H9 (cell line): ENCODE measurements around the gene CRACR2A. TPM values are rescaled to one million over a fixed set of nuclear protein-coding genes. Genes with fewer than 3 reads are reported as not detected.
A peak's percentile ranks its signal among the peaks of the same experiment; 100 is the strongest.

Experiments used
- DNase-seq: peaks from one replicate; pipeline ENCODE4 v3.0.0-alpha.2; 2017
- H2AFZ ChIP-seq: one replicate; pipeline ENCODE4 v1.6.1; 2013; ENCODE audit warnings: mild to moderate bottlenecking, low read length, control low read depth, moderate library complexity
- H2AK5ac ChIP-seq: 2 replicates; pipeline ENCODE4 v1.6.1; 2013; ENCODE audit warnings: low read length, control low read depth, mixed read lengths; ENCODE audit not compliant: insufficient read length
- H2BK120ac ChIP-seq: one replicate; pipeline ENCODE4 v1.6.1; 2013; ENCODE audit warnings: low read depth, mild to moderate bottlenecking, low read length, control low read depth, inconsistent platforms; ENCODE audit not compliant: poor library complexity, severe bottlenecking
- H2BK12ac ChIP-seq: 2 replicates; pipeline ENCODE4 v1.6.1; 2013; ENCODE audit warnings: low read length, control low read depth, mixed read lengths, low read depth; ENCODE audit not compliant: insufficient read length
- H2BK15ac ChIP-seq: 2 replicates; pipeline ENCODE4 v1.6.1; 2013; ENCODE audit warnings: low read depth, low read length, control low read depth
- H2BK20ac ChIP-seq: one replicate; pipeline ENCODE4 v1.6.1; 2013; ENCODE audit warnings: low read depth, mild to moderate bottlenecking, low read length, control low read depth, inconsistent platforms; ENCODE audit not compliant: poor library complexity, severe bottlenecking
- H2BK5ac ChIP-seq: 2 replicates; pipeline ENCODE4 v1.6.1; 2013; ENCODE audit warnings: low read length, control low read depth, mixed read lengths; ENCODE audit not compliant: insufficient read length
- H3K14ac ChIP-seq: 2 replicates; pipeline ENCODE4 v1.6.1; 2013; ENCODE audit warnings: low read length, control low read depth; ENCODE audit not compliant: insufficient read depth
- H3K18ac ChIP-seq: 2 replicates; pipeline ENCODE4 v1.6.1; 2013; ENCODE audit warnings: low read depth, mild to moderate bottlenecking, mixed read lengths, low read length, control low read depth; ENCODE audit not compliant: insufficient read length
- H3K23ac ChIP-seq: 2 replicates; pipeline ENCODE4 v1.6.1; 2013; ENCODE audit warnings: low read length, control low read depth, mixed read lengths, low read depth; ENCODE audit not compliant: insufficient read length
- H3K23me2 ChIP-seq: 2 replicates; pipeline ENCODE4 v1.6.1; 2013; ENCODE audit warnings: low read depth, mild to moderate bottlenecking, mixed read lengths, low read length, control low read depth; ENCODE audit not compliant: insufficient read length, poor library complexity, severe bottlenecking
- H3K27ac ChIP-seq: 2 replicates; pipeline ENCODE4 v1.5.1; 2013; ENCODE audit warnings: low read length, control low read depth, mixed read lengths, low read depth; ENCODE audit not compliant: insufficient read length
- H3K27me3 ChIP-seq: 2 replicates; pipeline ENCODE4 v1.6.1; 2013; ENCODE audit warnings: low read length, control low read depth, inconsistent platforms; ENCODE audit not compliant: insufficient read depth
- H3K4ac ChIP-seq: 2 replicates; pipeline ENCODE4 v1.6.1; 2013; ENCODE audit warnings: low read depth, mild to moderate bottlenecking, control low read depth, inconsistent platforms, low read length, moderate library complexity
- H3K4me1 ChIP-seq: 2 replicates; pipeline ENCODE4 v1.6.1; 2013; ENCODE audit warnings: low read length, control low read depth, inconsistent platforms; ENCODE audit not compliant: insufficient read depth
- H3K4me2 ChIP-seq: 2 replicates; pipeline ENCODE4 v1.6.1; 2013; ENCODE audit warnings: low read length, control low read depth, mixed read lengths; ENCODE audit not compliant: insufficient read length, insufficient read depth
- H3K56ac ChIP-seq: 2 replicates; pipeline ENCODE4 v1.6.1; 2013; ENCODE audit warnings: low read depth, mild to moderate bottlenecking, mixed read lengths, low read length, control low read depth; ENCODE audit not compliant: insufficient read length
- H3K79me1 ChIP-seq: 2 replicates; pipeline ENCODE4 v1.6.1; 2013; ENCODE audit warnings: low read depth, mild to moderate bottlenecking, moderate library complexity, low read length, control low read depth, inconsistent platforms; ENCODE audit not compliant: insufficient read depth, poor library complexity, severe bottlenecking
- H3K79me2 ChIP-seq: 2 replicates; pipeline ENCODE4 v1.6.1; 2013; ENCODE audit warnings: low read length, control low read depth, inconsistent platforms; ENCODE audit not compliant: insufficient read depth
- H3K9ac ChIP-seq: 2 replicates; pipeline ENCODE4 v1.6.1; 2013; ENCODE audit warnings: low read length, control low read depth, mixed read lengths; ENCODE audit not compliant: insufficient read length; ENCODE audit errors: extremely low read depth
- H3K9me3 ChIP-seq: one replicate; pipeline ENCODE4 v1.6.1; 2013; ENCODE audit warnings: low read depth, low read length, inconsistent platforms; ENCODE audit not compliant: control insufficient read depth
- H3T11ph ChIP-seq: one replicate; pipeline ENCODE4 v1.6.1; 2013; ENCODE audit warnings: mild to moderate bottlenecking, low read length, control low read depth, inconsistent platforms
- H4K20me1 ChIP-seq: one replicate; pipeline ENCODE4 v1.6.1; 2013; ENCODE audit not compliant: control insufficient read depth, insufficient read length, insufficient read depth
- H4K5ac ChIP-seq: 2 replicates; pipeline ENCODE4 v1.6.1; 2013; ENCODE audit warnings: low read depth, mild to moderate bottlenecking, mixed read lengths, low read length, control low read depth; ENCODE audit not compliant: insufficient read length
- H4K8ac ChIP-seq: replicated peaks from 2 replicates; pipeline ENCODE4 v1.6.1; 2013; ENCODE audit warnings: low read length, control low read depth, mixed read lengths, low read depth; ENCODE audit not compliant: insufficient read length
- H4K91ac ChIP-seq: 2 replicates; pipeline ENCODE4 v1.6.1; 2013; ENCODE audit warnings: low read depth, mild to moderate bottlenecking, moderate library complexity, mixed read lengths, low read length, control low read depth; ENCODE audit not compliant: insufficient read length
- H3K27ac Mint-ChIP-seq, 3 experiments: 2 replicates in 2 of 3; 3 replicates in 1 of 3; pipeline ENCODE4 v1.8.0; 2020 to 2021; ENCODE audit warnings: mixed read lengths in 3 of 3, mild to moderate bottlenecking in 1 of 3, moderate library complexity in 1 of 3
- H3K27me3 Mint-ChIP-seq: 2 replicates; pipeline ENCODE4 v1.8.0; 2021; ENCODE audit warnings: low read depth, mild to moderate bottlenecking, moderate library complexity, mixed read lengths
- H3K36me3 Mint-ChIP-seq, 3 experiments: 2 replicates in 2 of 3; 3 replicates in 1 of 3; pipeline ENCODE4 v1.8.0; 2020 to 2021; ENCODE audit warnings: low read depth in 3 of 3, mixed read lengths in 3 of 3; ENCODE audit not compliant: insufficient read depth in 1 of 3
- H3K4me1 Mint-ChIP-seq, 2 experiments: 2 replicates each; pipeline ENCODE4 v1.8.0; 2020; ENCODE audit warnings: mixed read lengths in 2 of 2
- H3K4me3 Mint-ChIP-seq, 2 experiments: 2 replicates in 1 of 2; 3 replicates in 1 of 2; pipeline ENCODE4 v1.8.0; 2020 to 2021; ENCODE audit warnings: mild to moderate bottlenecking in 2 of 2, mixed read lengths in 2 of 2, moderate library complexity in 1 of 2
- H3K9me3 Mint-ChIP-seq, 2 experiments: 2 replicates in 1 of 2; 3 replicates in 1 of 2; pipeline ENCODE4 v1.8.0; 2020; ENCODE audit warnings: mild to moderate bottlenecking in 2 of 2, mixed read lengths in 2 of 2, moderate library complexity in 1 of 2
- WGBS: extraction: QIAGEN DNeasy Blood & Tissue Kit; methylation state at CpG from one replicate; pipeline ENCODE4 v1.1.7; 2013; ENCODE audit warnings: missing lambda C conversion rate, low lambda C conversion rate, mixed read lengths; ENCODE audit not compliant: insufficient read length; ENCODE audit errors: extremely low coverage; 5-methylcytosine and 5-hydroxymethylcytosine counted together
- total RNA-seq: library from RNA; stranded (reverse); gene quantifications from 2 replicates; pipeline ENCODE4 v1.2.1, GENCODE V29; 2021
- TF ChIP-seq, protein P1 (sequence below): fragments of 200-600 bp; sonication (generic); conservative IDR thresholded peaks from 3 replicates; pipeline ENCODE4 v1.8.0; 2021; ENCODE audit warnings: antibody characterized with exemption, mild to moderate bottlenecking

The CRACR2A gene
- total RNA-seq, 1 experiment from 2014 or later, result 2.0 TPM

DNA sequence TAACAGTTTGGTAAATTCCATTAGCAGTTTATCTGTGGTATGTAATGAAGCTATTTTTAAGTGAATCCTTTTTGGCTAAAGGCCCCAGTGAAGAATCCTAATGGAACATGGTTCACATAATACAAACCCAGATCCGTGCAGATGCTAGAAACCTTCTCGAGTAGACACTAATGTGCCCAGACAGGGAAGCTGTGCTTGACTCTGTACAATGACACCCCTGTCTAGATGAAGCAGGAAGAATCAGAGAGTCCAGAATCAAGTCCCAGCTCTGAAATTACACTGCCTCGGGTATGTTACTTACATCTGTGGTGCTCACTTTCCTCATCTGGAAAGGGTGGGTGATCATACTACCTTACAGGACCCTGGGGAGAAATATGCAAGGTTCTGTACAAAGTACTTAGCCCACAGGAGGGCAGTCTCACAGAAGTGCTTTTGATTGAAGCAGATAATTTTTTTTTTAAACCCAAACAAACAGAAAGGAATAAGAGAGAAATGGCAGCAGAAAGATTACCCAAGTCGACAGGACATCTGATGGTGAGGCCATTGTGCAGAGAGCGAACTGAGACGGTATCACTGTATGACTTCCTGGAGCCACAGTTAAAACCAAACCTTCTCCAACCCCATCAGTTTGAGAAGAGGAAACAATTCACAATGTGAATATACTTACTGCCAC lies 8.5 kb downstream of the CRACR2A start:
- no peak overlapping the region for H3K4me2 ChIP-seq
- Mint-ChIP-seq H3K36me3 (peaks cover 0 to 3% (median 0%) of the 10 kb centered on the region in 3 experiments; a peak in 3 of 7 replicates), H3K9me3 (peaks cover 0 to 2% of the 10 kb centered on the region in 2 experiments; a peak in 1 of 5 replicates), H3K4me3 (no peak overlapping the region), H3K4me1 (0 out of 4 replicates have a peak, but pooled peaks cover 0 to 3% of the 10 kb centered on the region in 2 experiments), H3K27ac (no peak overlapping the region), H3K27me3 (peaks cover 7% of the 10 kb centered on the region)
- DNase-seq, result peak; percentile 14
- H2BK120ac ChIP-seq, result no peak overlapping the region
- H3K9me3 ChIP-seq, result no peaks in the 10 kb centered on the region
- no peaks in the 10 kb centered on the region for H3K79me1 ChIP-seq
- H2BK20ac ChIP-seq, result no peak overlapping the region
- no peak overlapping the region for H4K91ac ChIP-seq
- no peak overlapping the region for H2BK5ac ChIP-seq
- no peak overlapping the region for H2AK5ac ChIP-seq
- no peaks in the 10 kb centered on the region for H3K79me2 ChIP-seq
- H2BK15ac ChIP-seq, result no peak overlapping the region
- H4K20me1 ChIP-seq, result no peaks in the 10 kb centered on the region
- H3T11ph ChIP-seq, result no peak overlapping the region
- H3K56ac ChIP-seq, result no peak overlapping the region
- no peak overlapping the region for H3K9ac ChIP-seq
- no peak overlapping the region for H3K18ac ChIP-seq
- H3K14ac ChIP-seq, result no peak overlapping the region
- no peak overlapping the region for H2AFZ ChIP-seq
- no peak overlapping the region for H4K5ac ChIP-seq
- TF ChIP-seq, protein P1, sequence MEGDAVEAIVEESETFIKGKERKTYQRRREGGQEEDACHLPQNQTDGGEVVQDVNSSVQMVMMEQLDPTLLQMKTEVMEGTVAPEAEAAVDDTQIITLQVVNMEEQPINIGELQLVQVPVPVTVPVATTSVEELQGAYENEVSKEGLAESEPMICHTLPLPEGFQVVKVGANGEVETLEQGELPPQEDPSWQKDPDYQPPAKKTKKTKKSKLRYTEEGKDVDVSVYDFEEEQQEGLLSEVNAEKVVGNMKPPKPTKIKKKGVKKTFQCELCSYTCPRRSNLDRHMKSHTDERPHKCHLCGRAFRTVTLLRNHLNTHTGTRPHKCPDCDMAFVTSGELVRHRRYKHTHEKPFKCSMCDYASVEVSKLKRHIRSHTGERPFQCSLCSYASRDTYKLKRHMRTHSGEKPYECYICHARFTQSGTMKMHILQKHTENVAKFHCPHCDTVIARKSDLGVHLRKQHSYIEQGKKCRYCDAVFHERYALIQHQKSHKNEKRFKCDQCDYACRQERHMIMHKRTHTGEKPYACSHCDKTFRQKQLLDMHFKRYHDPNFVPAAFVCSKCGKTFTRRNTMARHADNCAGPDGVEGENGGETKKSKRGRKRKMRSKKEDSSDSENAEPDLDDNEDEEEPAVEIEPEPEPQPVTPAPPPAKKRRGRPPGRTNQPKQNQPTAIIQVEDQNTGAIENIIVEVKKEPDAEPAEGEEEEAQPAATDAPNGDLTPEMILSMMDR, result no peak
- H3K27ac ChIP-seq, result no peak overlapping the region
- no CpG with 5 or more reads among the region's 6 CpGs for WGBS
- H3K23me2 ChIP-seq, result no peaks in the 10 kb centered on the region
- no peak overlapping the region for H4K8ac ChIP-seq
- H3K4ac ChIP-seq, result no peak overlapping the region
- no peaks in the 10 kb centered on the region for H3K27me3 ChIP-seq
- no peaks in the 10 kb centered on the region for H3K4me1 ChIP-seq
- no peak overlapping the region for H2BK12ac ChIP-seq
- no peak overlapping the region for H3K23ac ChIP-seq
